Epithelial cell of prostate (primary cell): ENCODE results near the gene SNHG17.
"Not testable (repeated sequence)": the region's sequence is repeated elsewhere in the genome, so short reads cannot be mapped to it uniquely, and the experiment has no call there.

Experiments used
- DNase-seq: peaks from one replicate; pipeline ENCODE4 v3.0.0-alpha.2; 2011; ENCODE audit warnings: low read depth, low spot score
- H3K27ac ChIP-seq: fragments of 450-650 bp; 2 replicates; pipeline ENCODE4 v1.5.1; 2017; ENCODE audit warnings: mild to moderate bottlenecking

SNHG17 gene

GRCh38 chr20:38386004-38386403, 49.1 kb downstream of the SNHG17 start:
- no peak overlapping the region for H3K27ac ChIP-seq
- DNase-seq: no peak

GRCh38 chr20:38383147-38383546, 52.0 kb downstream of the SNHG17 start:
- no peak for DNase-seq

GRCh38 chr20:38377838-38378237, 57.3 kb downstream of the SNHG17 start:
- not testable (repeated sequence) for DNase-seq, H3K27ac ChIP-seq

More at GRCh38 chr20:38383147-38383546, 52.0 kb downstream of the SNHG17 start:
- H3K27ac ChIP-seq: no peak overlapping the region

GRCh38 chr20:38377039-38377685, 58.0 kb downstream of the SNHG17 start:
- DNase-seq: no peak
- no peak overlapping the region for H3K27ac ChIP-seq

GRCh38 chr20:38373898-38374297, 61.2 kb downstream of the SNHG17 start:
- no peak overlapping the region for H3K27ac ChIP-seq
- no peak for DNase-seq

- DNase-seq: no peak
- H3K27ac ChIP-seq: no peak overlapping the region
Measured at GRCh38 chr20:38373231-38373867, 61.8 kb downstream of the SNHG17 start.

GRCh38 chr20:38372806-38373205, 62.3 kb downstream of the SNHG17 start:
- DNase-seq: no peak
- no peak overlapping the region for H3K27ac ChIP-seq
